ENCODE results near the gene SLC35B4. TPM values are rescaled to one million over a fixed set of nuclear protein-coding genes. Genes with fewer than 3 reads are reported as not detected.

SLC35B4 gene, protein sequence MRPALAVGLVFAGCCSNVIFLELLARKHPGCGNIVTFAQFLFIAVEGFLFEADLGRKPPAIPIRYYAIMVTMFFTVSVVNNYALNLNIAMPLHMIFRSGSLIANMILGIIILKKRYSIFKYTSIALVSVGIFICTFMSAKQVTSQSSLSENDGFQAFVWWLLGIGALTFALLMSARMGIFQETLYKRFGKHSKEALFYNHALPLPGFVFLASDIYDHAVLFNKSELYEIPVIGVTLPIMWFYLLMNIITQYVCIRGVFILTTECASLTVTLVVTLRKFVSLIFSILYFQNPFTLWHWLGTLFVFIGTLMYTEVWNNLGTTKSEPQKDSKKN
- 5.8 TPM for total RNA-seq
- long read RNA-seq, full-length matches to known transcripts, result 8 of 13 reads
- long read RNA-seq, partial matches to known transcripts, result 4 of 13 reads
- long read RNA-seq, other reads (novel, unspliced or antisense), result 1 of 13 reads

DNA sequence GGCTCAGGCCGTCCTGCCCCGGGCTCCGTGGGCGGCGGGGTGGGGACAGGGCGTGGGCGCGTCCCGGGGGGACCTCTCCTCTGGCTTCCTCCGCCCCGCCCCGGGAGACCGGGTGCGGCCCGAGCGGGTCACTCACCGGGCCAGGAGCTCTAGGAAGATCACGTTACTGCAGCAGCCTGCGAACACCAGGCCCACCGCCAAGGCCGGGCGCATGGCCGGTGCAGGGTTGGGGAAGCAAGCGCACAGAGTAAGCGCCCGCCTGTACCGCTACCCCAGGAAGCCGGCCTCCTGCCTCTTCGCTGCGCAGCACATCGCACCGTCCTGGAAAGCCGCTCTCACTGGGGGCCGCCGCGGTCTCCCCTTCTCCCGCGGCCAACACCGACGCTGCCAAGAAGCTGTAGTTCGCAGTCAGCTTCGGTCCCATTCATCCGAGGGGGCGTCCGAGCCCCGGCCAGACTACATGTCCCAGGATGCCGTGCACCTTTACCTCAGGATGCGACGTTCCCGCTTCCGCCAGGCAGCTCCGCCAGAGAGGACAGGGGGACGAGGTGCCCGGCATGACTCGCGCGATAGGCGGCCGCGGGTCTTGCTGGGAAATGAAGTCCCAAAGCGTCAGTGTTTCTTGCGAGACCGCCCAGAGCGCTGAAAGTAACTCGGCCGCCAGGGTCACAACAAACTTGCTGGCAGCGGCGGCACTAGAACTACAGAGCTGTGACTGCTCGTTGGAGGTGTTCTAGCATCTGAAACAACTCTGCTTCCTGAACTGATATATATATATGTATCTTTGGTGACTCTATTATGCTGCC lies at the start of gene SLC35B4:
SLC35B4 (minus strand) TSS at position 392 of the 806 bp plus-strand sequence; CDS start at position 213, 179 bp downstream.
- intact Hi-C loops (cut with DNase I), result no loop called here
- peak; percentile 100 for ATAC-seq (ENCODE audit: poor library complexity)
- peak; percentile 98 for DNase-seq

DNA sequence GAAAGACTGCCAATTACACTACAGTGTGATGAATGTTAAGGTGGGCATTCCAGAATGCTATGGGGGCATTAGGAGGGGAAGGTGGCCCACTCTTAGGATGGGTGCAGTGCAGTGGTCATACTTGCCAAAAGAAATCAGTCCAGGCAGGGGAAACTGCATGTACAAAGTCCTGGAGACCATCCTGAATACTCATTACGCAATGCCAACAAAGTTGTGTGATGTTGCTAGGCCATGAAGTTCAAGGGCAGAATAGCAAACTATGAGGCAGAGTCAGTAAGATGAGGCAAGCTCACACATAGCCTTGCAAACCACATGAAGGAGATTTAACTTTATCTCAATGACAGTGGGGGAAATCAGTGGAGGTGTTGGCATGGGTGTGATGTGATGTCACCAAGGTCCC lies 49.8 kb upstream of the SLC35B4 start:
- ATAC-seq (ENCODE audit: poor library complexity) (no peak), DNase-seq (no peak)
- intact Hi-C loops (cut with DNase I), result no loop called here

DNA sequence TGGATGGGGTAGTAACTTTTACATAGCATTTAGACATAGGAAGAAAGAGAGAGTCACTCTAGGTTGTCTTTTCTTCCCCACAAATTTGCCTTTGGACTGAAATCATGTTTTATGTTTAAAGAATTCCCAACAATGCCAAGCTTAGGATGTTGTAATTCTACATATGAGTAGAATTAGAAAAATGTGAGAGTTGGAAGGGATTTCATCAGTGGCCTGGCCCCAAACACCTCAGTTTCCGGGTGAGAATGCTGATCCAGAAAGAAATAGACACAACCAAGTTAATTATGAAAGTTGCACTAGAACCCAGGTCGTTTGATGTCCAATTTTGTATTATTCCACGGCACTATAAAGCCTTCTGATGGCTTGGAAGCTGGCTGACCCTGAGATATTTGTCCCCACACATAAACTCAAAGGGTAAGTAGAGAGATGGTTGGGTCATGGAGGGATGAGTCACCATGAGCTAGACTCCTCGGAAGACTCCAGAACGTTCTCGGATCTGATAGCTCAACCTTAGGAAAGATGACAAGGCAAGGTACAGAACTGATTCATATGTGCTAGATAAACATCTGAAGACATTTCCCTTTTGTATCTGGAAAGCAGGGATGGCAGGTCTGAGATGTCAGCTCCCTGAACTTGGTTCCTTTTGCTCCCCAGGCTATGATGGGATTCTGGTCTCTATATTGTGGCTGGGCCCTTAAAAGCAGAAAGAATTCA lies 48.8 kb upstream of the SLC35B4 start:
- ATAC-seq (ENCODE audit: poor library complexity) (no peak), DNase-seq (no peak)
- intact Hi-C loops (cut with DNase I), result no loop called here

DNA sequence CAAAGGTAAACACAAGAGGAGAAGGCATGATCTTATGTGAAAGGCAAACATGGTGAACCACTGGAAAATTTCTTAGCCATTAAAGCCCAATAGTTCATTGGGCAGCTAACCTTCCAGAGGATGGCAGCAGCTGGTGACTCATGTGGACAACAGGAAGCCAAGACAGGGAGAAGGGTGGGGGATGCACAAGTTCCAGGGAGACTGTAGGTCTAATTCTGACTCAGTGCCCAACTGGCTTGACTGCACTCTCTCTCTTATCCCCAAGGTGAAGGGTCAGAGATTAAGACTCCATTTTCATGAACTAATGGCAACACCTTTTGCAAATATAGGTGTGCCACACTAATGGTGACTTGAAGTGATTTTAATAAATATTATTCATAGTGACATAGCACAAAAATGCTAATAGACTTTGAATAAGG lies 47.9 kb upstream of the SLC35B4 start:
- DNase-seq (no peak), ATAC-seq (ENCODE audit: poor library complexity) (no peak)
- intact Hi-C loops (cut with DNase I), result no loop called here

DNA sequence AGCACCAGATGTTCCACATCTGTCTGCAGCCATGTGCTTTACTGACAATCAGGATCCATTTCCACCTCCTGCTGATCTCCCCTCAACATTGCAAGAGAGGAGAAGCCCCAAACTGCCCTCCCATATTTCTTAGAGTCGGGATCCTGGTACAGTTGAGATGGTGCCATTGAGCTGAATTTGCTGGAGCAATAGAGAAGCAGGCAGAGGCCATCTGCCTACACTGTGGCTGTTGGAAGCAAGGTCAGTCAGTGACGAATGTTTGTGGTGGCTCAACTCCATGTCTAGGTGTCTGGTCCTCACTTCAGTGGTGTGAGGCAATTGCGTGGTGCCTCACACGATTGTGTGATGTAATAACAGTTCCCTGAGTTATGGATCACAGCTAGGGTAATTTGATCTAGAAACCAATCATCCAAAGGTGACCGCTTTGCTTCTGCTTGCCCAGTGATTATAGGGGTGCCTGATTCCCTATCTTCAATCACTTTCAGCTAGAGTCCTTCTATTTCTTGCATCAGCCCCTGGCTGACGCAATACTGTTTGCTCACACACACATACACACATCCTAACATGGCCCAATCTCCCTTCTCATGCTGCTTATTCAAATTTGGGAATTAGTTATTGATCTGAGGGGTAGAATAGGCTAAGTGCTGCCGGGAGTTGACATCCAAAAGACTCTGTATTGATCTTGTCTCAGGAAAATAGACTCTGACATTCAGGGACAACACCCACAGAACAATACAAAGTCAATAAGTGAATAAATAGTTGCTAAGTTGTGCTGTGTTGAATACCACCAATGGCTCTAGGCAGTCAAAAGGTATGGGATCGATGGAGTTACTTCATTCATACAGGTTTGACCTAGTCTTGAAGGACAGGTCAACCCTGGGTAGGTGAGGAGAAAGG lies 46.1 kb upstream of the SLC35B4 start:
- intact Hi-C loops (cut with DNase I), result no loop called here
- ATAC-seq (ENCODE audit: poor library complexity) (no peak), DNase-seq (no peak)

DNA sequence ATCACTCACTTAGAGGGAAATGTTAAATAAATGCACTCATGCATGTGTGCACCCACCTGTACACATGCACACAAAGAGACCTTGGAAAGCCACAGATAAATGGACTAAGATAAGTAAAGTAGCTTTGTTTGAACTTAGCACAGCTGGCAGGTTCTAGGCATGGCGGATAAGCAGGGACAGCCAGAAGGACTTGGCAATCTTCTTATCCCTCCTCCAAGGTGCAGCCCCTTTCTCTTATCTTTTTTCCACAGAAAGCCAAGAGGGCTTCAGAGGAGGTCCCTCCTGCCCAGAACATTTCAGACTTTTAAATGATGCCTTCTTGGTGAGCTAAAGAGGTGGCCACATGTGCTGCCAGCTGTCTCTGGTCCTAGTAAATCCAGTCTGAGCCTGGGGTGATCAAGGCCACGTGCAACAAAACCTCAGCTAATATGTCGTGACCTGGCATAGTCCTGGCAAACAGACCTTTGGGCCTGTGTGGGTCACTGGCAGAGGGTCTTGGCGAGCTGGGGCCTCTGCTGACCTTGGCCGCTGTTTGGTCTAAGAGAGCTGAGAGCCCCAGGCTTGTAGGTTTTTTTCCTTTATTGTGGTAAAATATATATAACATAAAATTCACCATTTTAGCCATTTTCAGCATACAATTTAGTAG lies 43.2 kb upstream of the SLC35B4 start:
- intact Hi-C loops (cut with DNase I), result loop anchor here (5.0 kb wide), 1 partner anchor 218 kb away; no protein-coding TSS in a partner anchor
- ATAC-seq (ENCODE audit: poor library complexity) (no peak), DNase-seq (no peak)

DNA sequence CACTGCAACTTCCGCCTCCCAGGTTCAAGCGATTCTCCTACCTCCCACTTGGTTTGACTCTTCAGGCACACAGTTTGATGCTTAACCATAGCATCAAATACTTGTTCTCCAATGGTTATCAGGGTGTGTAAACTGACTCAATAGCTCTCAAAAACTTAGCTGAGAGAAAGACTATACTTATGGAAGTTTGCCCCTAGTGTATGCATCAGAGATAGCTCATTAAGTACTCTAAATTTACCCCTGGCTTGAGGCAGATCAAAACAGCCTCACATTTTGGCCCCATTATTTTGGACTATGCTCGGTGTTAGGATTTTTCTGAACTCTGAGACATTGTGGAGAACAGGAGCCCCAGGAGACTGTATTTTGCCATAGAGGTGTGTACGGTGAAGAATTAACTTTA lies 40.8 kb upstream of the SLC35B4 start:
- DNase-seq (no peak), ATAC-seq (ENCODE audit: poor library complexity) (no peak)
- intact Hi-C loops (cut with DNase I), result loop anchor here (5.0 kb wide), 1 partner anchor 215 kb away; no protein-coding TSS in a partner anchor

DNA sequence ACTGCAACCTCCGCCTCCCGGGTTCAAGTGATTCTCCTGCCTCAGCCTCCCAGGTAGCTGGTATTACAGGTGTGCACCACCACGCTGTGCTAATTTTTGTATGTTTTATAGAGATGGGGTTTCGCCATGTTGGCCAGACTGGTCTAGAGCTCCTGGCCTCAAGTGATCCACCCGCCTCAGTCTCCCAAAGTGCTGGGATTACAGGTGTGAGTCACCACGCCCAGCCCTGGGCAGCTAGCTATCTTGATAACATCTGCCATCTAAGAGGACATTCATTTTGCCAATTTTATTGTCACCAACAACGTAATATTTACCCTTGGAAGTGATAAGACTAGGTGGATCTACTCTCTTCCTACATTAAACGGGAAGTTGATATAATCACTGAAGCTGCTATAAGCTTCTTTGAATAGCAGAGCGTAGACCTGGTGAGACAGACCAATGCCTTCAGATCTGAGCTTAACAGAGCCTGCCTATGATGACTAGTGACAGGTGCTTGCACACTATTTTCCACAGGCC lies 39.7 kb upstream of the SLC35B4 start:
- intact Hi-C loops (cut with DNase I), result loop anchor here (5.0 kb wide), 1 partner anchor 214 kb away; no protein-coding TSS in a partner anchor
- no peak for ATAC-seq (ENCODE audit: poor library complexity)

DNA sequence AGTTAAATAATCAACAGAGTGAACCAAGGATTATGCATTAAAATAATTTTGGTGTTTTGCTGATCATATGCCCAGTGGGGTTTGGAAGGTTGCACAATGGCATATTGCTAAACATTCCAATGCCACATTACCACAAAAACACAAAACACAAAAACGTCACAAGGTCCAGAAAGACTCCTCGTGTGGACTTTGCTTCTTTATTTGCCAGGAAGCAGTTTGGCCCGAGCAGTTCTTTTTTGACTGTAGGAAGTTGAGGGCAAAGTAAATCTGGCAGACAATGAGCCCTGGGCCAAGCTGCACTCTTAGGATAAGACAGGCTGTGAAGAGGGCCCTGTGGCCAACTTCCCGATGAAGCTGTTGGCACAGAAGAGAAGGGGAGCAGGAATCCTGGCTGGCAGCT lies 39.2 kb upstream of the SLC35B4 start:
- intact Hi-C loops (cut with DNase I), result loop anchor here (5.0 kb wide), 1 partner anchor 214 kb away; no protein-coding TSS in a partner anchor
- DNase-seq (peak; percentile 60), ATAC-seq (ENCODE audit: poor library complexity) (peak; percentile 93)

More for the DNA sequence above, 39.7 kb upstream of the SLC35B4 start:
- no peak for DNase-seq

DNA sequence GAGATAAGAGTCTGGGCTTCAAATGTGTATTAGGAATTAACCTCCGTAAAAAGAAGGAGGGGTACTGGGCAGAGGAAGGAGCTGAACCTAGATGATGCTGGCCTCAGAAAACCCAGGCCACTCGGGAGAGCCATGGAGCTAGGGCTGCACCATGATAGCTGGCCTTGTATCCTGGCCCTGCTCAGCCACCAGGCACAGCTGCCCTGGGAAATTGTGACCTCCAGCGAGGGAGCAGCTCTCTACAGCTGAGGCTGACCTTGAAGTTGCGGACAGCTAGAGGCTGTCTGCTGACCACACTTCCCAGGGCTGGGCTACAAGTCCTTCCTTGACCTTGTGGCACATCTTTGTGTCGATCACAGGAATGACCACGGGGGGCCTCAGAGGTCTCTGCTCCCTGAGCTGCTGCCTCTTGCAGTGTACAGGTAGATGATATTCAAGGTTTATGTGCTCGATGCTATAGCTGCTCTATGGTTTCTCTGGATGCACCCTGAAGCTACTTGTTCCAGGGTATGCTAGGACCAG lies 38.3 kb upstream of the SLC35B4 start:
- ATAC-seq (ENCODE audit: poor library complexity), result peak; percentile 18
- DNase-seq, result no peak
- intact Hi-C loops (cut with DNase I), result loop anchor here (5.0 kb wide), 1 partner anchor 213 kb away; no protein-coding TSS in a partner anchor

DNA sequence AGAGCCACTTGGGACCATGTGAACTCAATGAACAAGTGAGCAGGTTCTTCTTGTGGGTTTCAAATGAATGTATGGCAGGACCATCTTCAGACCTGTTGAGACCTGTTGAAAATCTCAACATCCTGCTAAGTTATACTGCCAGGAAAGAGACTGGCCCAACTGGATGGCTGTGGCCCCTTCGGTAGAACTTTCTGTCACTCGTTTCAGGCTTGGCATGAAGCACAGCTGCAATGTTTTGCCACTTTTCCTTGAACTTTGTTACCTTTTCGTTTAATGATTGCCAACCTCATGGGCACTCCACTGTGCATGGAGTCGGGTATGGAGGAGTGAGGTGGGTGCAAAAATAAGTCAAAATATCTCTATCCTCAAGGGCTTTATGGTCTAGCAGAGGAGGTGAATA lies 36.7 kb upstream of the SLC35B4 start:
- ATAC-seq (ENCODE audit: poor library complexity), result no peak
- no peak for DNase-seq
- intact Hi-C loops (cut with DNase I), result no loop called here

DNA sequence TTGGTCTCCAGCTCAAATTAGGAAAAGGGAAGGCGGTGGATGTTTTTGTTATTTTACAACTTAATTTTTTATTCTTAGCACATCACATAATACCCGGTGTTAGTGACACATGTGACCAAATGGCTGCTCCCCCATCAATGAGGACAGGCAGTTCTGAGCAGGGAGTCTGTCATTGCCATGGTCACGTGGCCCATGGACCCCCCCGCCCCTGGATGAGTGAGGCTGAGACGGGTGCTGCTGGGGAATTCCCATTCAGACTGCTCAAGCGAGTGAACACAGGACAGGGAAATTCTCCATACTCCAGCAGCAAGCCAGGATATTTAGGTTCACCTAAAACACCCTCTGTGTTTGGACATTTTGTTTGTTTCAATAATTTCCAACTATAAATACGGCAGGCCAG lies 34.7 kb upstream of the SLC35B4 start:
- no peak for DNase-seq

DNA sequence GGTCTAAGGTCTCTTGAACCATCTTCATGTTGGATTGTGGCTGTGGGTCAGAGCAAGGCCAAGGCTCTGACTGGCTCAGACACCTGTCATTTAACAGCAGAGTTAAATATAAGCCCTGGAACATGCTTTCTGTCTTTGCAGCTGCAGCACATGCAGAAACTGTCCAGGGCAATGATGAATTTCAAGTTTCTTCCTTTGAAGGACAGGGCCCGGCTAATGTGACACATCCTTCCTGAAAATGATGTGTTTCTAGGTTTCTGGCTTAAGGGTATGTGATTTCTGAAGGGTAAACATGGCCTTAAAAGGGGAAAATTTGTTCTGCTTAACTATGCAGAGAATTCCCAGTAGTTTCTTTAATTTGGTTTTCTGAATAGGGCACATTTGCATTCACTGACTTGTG lies 34.0 kb upstream of the SLC35B4 start:
- no peak for ATAC-seq (ENCODE audit: poor library complexity)
- intact Hi-C loops (cut with DNase I), result no loop called here
- DNase-seq, result no peak

More for the DNA sequence above, 34.7 kb upstream of the SLC35B4 start:
- intact Hi-C loops (cut with DNase I), result no loop called here
- ATAC-seq (ENCODE audit: poor library complexity), result no peak

DNA sequence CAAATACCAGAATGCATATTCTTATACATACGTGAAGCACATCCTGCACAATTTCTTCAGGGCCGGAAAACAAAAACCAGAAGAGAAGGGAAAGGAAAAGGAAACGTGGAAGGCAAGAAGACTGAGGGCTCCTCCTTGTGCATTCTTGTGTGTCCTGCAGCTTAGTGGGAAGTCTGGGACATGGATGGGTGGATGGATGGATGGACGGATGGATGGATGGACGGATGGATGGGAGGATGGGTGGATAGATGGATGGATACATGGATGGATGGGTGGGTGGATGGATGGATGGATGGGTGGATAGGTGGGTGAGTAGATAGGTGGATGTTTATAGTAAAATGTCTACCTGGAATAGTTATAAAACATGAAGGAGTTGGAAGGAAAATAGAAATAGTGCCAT lies 30.8 kb upstream of the SLC35B4 start:
- intact Hi-C loops (cut with DNase I), result no loop called here
- ATAC-seq (ENCODE audit: poor library complexity) (no peak), DNase-seq (no peak)

DNA sequence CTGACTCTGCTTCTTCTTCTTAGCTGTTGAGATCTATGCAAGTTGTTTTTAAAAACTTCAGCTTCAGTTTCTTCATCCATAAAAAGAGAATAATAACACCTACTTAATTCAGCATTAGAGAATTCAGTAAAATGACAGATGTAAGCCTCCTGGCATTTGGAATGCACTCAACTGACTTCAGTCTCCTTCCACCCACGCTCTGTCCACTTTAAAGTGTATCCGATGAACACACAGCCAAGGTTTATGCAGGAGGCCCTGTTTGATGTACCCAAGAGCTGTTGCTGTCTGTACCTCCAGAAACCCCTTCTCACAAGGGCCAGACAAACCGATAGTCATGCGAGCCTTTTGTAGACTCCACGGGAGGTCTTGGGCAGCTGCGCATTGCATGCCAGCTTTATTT lies 27.1 kb upstream of the SLC35B4 start:
- ATAC-seq (ENCODE audit: poor library complexity) (no peak), DNase-seq (no peak)
- intact Hi-C loops (cut with DNase I), result no loop called here

DNA sequence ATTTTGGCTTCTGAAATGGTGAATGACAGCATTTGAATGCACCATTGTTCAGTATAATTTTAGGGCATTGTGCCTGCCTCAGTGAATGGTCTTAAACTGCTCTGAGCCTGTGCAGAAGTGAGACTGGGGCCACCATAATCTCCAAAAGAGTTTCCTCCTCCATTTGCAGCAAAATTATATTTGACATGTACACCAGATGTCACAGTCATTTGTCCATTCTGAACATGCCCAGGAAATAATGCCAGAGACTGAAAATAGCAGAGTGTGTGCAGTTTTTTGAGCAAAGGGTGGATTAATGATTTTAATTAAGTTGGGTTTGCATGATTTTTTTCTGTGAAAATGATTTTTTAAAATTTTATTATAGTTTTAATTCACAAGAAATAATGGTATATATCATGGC lies 26.4 kb upstream of the SLC35B4 start:
- DNase-seq (no peak), ATAC-seq (ENCODE audit: poor library complexity) (no peak)
- intact Hi-C loops (cut with DNase I), result no loop called here

DNA sequence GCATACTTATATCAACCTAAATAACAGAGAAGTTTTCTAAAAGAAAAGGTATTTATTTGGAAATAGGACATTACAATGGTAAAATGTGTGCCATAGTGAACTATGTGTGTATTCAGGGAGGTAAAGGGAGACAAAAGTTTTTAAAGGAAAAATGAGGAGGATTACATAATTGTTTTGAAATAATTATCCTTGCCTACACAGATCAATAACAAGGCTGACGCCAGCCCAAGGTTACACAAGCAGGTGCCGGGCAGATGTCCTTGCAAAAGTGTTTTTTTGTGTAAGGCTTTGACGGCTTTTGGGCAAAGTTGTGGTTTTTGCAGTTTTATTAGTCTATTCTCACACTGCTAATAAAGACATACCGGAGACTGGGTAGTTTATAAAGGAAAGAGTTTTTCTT lies 22.7 kb upstream of the SLC35B4 start:
- intact Hi-C loops (cut with DNase I), result no loop called here
- ATAC-seq (ENCODE audit: poor library complexity) (no peak), DNase-seq (no peak)

Measured in Right ventricle myocardium superior (tissue), 1 donor.